Loucy (cell line): ENCODE data around the gene CORO1C.
A peak's percentile ranks its signal among the peaks of the same experiment; 100 is the strongest.

ENCODE experiments used
- H2AFZ ChIP-seq: fragments of 200-600 bp; sonication (generic); 2 replicates; pipeline ENCODE4 v1.6.0; 2016; ENCODE audit warnings: antibody characterized with exemption, mild to moderate bottlenecking, low read length, moderate library complexity
- H3F3A ChIP-seq: fragments of 200-600 bp; 2 replicates; pipeline ENCODE4 v1.6.0; 2016; ENCODE audit warnings: antibody characterized with exemption, low read depth, mild to moderate bottlenecking
- H3K27me3 ChIP-seq: fragments of 200-600 bp; sonication (generic); 2 replicates; pipeline ENCODE4 v1.6.1; 2014; ENCODE audit warnings: low read length, mild to moderate bottlenecking; ENCODE audit not compliant: insufficient read depth, poor library complexity, severe bottlenecking
- H3K36me3 ChIP-seq: fragments of 200-600 bp; sonication (generic); 2 replicates; pipeline ENCODE4 v1.6.1; 2016; ENCODE audit warnings: low read length; ENCODE audit not compliant: insufficient read depth
- H3K4me1 ChIP-seq: fragments of 200-600 bp; sonication (generic); 2 replicates; pipeline ENCODE4 v1.5.1; 2014; ENCODE audit warnings: low read length, mild to moderate bottlenecking; ENCODE audit not compliant: insufficient read depth, poor library complexity, severe bottlenecking
- H3K4me2 ChIP-seq: fragments of 200-600 bp; sonication (generic); 2 replicates; pipeline ENCODE4 v1.6.0; 2014; ENCODE audit warnings: antibody characterized with exemption, low read length, low read depth, mild to moderate bottlenecking; ENCODE audit not compliant: poor library complexity, severe bottlenecking
- H3K4me3 ChIP-seq: fragments of 200-600 bp; sonication (generic); 2 replicates; pipeline ENCODE4 v1.5.1; 2014; ENCODE audit warnings: low read length, mild to moderate bottlenecking, mixed read lengths; ENCODE audit not compliant: poor library complexity, severe bottlenecking
- H3K79me2 ChIP-seq: fragments of 200-600 bp; sonication (generic); 2 replicates; pipeline ENCODE4 v1.6.1; 2014; ENCODE audit warnings: low read length; ENCODE audit not compliant: insufficient read depth
- H3K9ac ChIP-seq: fragments of 200-600 bp; sonication (generic); 2 replicates; pipeline ENCODE4 v1.6.0; 2014; ENCODE audit warnings: mild to moderate bottlenecking, low read depth, low read length, moderate library complexity; ENCODE audit not compliant: poor library complexity, severe bottlenecking
- H3K9me2 ChIP-seq: fragments of 200-600 bp; sonication (generic); replicated peaks from 2 replicates; pipeline ENCODE4 v1.6.1; 2016; ENCODE audit warnings: low read depth, low read length, mixed read lengths
- H3K9me3 ChIP-seq: fragments of 200-600 bp; sonication (generic); 2 replicates; pipeline ENCODE4 v1.6.1; 2014; ENCODE audit warnings: mild to moderate bottlenecking, antibody characterized with exemption, low read length, low read depth; ENCODE audit not compliant: insufficient read depth
- H4K20me1 ChIP-seq: fragments of 200-600 bp; sonication (generic); 2 replicates; pipeline ENCODE4 v1.6.0; 2014; ENCODE audit warnings: antibody characterized with exemption, low read length, mild to moderate bottlenecking; ENCODE audit not compliant: insufficient read depth, poor library complexity, severe bottlenecking
- EZH2phosphoT487 ChIP-seq: fragments of 200-600 bp; IDR thresholded peaks from 2 replicates; pipeline ENCODE4 v1.6.1; 2018; ENCODE audit warnings: antibody characterized with exemption, mild to moderate bottlenecking, moderate library complexity, borderline replicate concordance
- TF ChIP-seq, protein P1 (sequence below): fragments of 200-600 bp; sonication (generic); conservative IDR thresholded peaks from 2 replicates; pipeline ENCODE4 v1.5.1; 2014; ENCODE audit warnings: mild to moderate bottlenecking, antibody characterized with exemption, low read length

The CORO1C gene

DNA sequence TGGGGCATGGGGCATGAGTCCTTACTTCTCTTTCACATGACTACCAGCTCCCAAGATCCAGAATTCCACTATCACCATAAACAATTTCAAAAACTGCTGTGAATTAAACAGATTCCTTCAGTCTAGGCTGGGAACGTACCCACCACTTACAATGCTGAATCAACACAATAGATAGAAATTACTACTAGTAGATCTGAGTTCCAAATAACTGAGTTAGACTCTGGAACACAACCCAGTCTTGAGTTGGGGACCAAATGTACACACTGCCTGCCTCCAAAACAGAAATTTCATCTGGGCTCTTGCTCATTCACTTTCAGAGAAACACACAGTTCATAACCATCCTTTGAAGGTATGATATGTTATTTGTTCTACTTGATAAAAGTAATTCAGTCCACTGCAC lies 8.9 kb downstream of the CORO1C start:
- H3K9me2 ChIP-seq = no peaks in the 10 kb centered on the region
- peaks cover 97% of the 10 kb centered on the region for H3K79me2 ChIP-seq
- H3K27me3 ChIP-seq = no peaks in the 10 kb centered on the region
- TF ChIP-seq, protein P1, sequence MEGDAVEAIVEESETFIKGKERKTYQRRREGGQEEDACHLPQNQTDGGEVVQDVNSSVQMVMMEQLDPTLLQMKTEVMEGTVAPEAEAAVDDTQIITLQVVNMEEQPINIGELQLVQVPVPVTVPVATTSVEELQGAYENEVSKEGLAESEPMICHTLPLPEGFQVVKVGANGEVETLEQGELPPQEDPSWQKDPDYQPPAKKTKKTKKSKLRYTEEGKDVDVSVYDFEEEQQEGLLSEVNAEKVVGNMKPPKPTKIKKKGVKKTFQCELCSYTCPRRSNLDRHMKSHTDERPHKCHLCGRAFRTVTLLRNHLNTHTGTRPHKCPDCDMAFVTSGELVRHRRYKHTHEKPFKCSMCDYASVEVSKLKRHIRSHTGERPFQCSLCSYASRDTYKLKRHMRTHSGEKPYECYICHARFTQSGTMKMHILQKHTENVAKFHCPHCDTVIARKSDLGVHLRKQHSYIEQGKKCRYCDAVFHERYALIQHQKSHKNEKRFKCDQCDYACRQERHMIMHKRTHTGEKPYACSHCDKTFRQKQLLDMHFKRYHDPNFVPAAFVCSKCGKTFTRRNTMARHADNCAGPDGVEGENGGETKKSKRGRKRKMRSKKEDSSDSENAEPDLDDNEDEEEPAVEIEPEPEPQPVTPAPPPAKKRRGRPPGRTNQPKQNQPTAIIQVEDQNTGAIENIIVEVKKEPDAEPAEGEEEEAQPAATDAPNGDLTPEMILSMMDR = no peak
- TF ChIP-seq EZH2phosphoT487 = no peak
- no peak overlapping the region for H3K9ac ChIP-seq
- H2AFZ ChIP-seq = no peak overlapping the region
- H3K4me2 ChIP-seq = peak overlapping the region; percentile 57
- H3F3A ChIP-seq = peaks cover 13% of the 10 kb centered on the region
- peaks cover under 1% of the 10 kb centered on the region; the same call in 1 of the 2 replicates for H3K36me3 ChIP-seq
- H4K20me1 ChIP-seq = peaks cover 63% of the 10 kb centered on the region
- H3K9me3 ChIP-seq = no peaks in the 10 kb centered on the region
- H3K4me1 ChIP-seq = peaks cover 59% of the 10 kb centered on the region
- H3K4me3 ChIP-seq = no peak overlapping the region

DNA sequence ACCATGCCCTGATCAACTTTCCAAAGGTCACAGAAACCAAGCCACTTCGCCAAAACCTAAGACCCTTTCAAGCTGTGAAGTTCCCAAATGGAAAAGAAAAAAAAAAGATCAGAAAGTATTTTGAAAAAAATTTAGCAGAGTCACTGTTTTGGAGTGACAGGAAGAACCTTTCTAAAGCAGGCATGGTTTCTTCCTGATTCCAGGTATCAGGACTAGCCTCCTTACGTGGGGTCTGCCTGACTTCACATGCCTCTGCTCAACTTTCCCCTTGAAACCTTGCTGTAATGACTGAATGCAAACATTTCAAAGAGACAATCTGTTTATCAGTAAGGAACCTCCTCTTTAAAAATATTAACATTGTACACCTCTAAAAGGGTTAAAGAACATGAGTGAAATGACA lies 9.5 kb downstream of the CORO1C start:
- no peaks in the 10 kb centered on the region for H3K9me2 ChIP-seq
- peaks cover 58% of the 10 kb centered on the region for H4K20me1 ChIP-seq
- no peak overlapping the region for H2AFZ ChIP-seq
- H3K27me3 ChIP-seq = no peaks in the 10 kb centered on the region
- H3K9ac ChIP-seq = no peak overlapping the region
- peaks cover 59% of the 10 kb centered on the region for H3K4me1 ChIP-seq
- peaks cover 14% of the 10 kb centered on the region for H3F3A ChIP-seq
- no peak overlapping the region for H3K4me3 ChIP-seq
- TF ChIP-seq EZH2phosphoT487 = no peak
- TF ChIP-seq, protein P1 = no peak
- H3K4me2 ChIP-seq = peak overlapping the region; percentile 57
- H3K36me3 ChIP-seq = peaks cover 7% of the 10 kb centered on the region; the same call in 1 of the 2 replicates
- H3K9me3 ChIP-seq = no peaks in the 10 kb centered on the region
- peaks cover 97% of the 10 kb centered on the region for H3K79me2 ChIP-seq

DNA sequence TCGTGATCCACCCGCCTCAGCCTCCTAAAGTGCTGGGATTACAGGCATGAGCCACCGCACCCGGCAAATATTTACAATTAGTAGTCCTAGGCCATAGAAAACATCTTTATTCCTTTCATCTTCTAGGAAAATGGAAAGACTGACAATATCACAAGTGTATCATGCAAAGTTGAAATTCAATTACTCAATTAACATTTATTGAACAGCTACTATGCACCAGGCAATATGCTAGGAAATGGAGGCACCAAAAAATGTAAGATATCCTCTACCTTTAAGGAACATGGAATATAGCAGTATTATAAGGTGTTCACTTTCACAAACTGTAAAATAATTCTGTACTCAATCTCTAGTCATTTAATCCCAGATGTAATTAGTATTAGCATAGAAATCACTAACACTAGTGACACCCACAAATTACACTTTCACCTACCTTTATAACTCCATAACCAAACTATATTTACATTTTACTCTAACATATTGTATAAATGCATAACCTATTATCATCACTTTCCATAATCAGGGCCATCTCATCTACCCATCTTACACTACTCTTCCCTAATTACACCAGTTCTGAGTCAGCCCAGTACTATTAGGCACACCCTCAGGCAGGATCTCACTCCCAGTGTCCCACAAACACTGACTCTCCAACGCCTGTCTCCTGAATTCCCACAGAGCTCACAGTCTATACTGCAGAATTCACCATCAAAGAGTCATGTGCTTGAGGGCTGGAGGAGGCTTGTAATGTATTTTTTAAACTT lies 10.4 kb downstream of the CORO1C start:
- Histone ChIP-seq H3K9me3 (no peaks in the 10 kb centered on the region), H3K36me3 (peaks cover 11% of the 10 kb centered on the region; the same call in 1 of the 2 replicates), H3F3A (peaks cover 16% of the 10 kb centered on the region), H3K79me2 (peaks cover 99% of the 10 kb centered on the region), H2AFZ (no peak overlapping the region), H3K9ac (no peak overlapping the region), H4K20me1 (peaks cover 58% of the 10 kb centered on the region), H3K27me3 (no peaks in the 10 kb centered on the region), H3K9me2 (no peaks in the 10 kb centered on the region), H3K4me2 (no peak overlapping the region), H3K4me3 (no peak overlapping the region), H3K4me1 (peaks cover 61% of the 10 kb centered on the region)
- TF ChIP-seq, protein P1 = no peak
- no peak for TF ChIP-seq EZH2phosphoT487
